Testis (tissue), 2 donors: ENCODE results near the gene ARHGAP26.

Experiments used
- CTCF ChIP-seq, 3 experiments: fragments of 450-650 bp in 2 of 3; fragments of 200-600 bp in 1 of 3; sonication (generic) in 1 of 3; IDR thresholded peaks; one replicate each; pipeline ENCODE4 v1.5.1; 2016 to 2019; ENCODE audit warnings: antibody characterized with exemption in 3 of 3, mild to moderate bottlenecking in 2 of 3, moderate library complexity in 1 of 3
- POLR2A ChIP-seq: fragments of 450-650 bp; IDR thresholded peaks from one replicate; pipeline ENCODE4 v1.6.1; 2017; ENCODE audit warnings: antibody characterized with exemption, mild to moderate bottlenecking, moderate library complexity

GRCh38 chr5:142931896-142932686 lies 161.9 kb downstream of the ARHGAP26 start:
- no peak for TF ChIP-seq CTCF (IDR thresholded peaks at IDR 0.05)
- no peak for TF ChIP-seq POLR2A
